ENCODE data around the gene NF1. TPM values are rescaled to one million over a fixed set of nuclear protein-coding genes. Genes with fewer than 3 reads are reported as not detected.

NF1 gene
- total RNA-seq, 1 experiment from 2014 or later = 62.4 TPM

DNA sequence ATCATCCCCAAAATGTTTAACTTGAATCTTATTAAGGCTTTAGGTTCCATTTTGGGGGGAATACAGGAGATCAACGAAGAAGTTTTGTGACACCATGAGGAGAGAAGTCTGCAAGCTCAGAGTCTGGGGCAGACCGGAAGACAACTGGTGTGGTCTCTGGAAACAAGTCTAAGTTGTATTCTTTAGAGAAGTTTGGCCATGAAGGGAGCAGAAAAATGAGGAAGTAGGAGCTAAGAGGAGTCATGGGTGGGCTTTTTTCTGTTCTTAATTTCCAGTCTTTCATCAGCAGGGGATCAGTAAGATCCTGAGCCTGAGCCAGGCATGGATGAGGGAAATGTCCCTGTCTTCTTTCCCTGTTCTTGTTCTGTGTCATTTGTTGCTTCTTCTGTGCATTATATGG is 35.8 kb upstream of the NF1 start:
- Histone ChIP-seq H3K27me3 (replicated peaks; ENCODE audit: control insufficient read depth, insufficient read depth, low read length) (no peaks in the 10 kb centered on the region), H3K4me3 (ENCODE audit: low read depth, low read length) (no peak overlapping the region), H3K9me3 (no peaks in the 10 kb centered on the region), H3K4me1 (no peaks in the 10 kb centered on the region), H3K36me3 (ENCODE audit: control insufficient read depth, insufficient read depth, low read length) (no peaks in the 10 kb centered on the region)
- intact Hi-C loops (cut with micrococcal nuclease; ENCODE audit: unreplicated experiment) = no loop called here
- no peak for DNase-seq
- no peak overlapping the region for H3K27ac Mint-ChIP-seq (ENCODE audit: unreplicated experiment)
- no TSS peak for BruUV-seq (replicated peaks)
- H3K4me3 Mint-ChIP-seq (ENCODE audit: unreplicated experiment) = no peak overlapping the region
- H3K36me3 Mint-ChIP-seq (ENCODE audit: insufficient read depth, unreplicated experiment) = no peaks in the 10 kb centered on the region
- no peaks in the 10 kb centered on the region for H3K9me3 Mint-ChIP-seq (ENCODE audit: unreplicated experiment)
- TF ChIP-seq, protein P1, sequence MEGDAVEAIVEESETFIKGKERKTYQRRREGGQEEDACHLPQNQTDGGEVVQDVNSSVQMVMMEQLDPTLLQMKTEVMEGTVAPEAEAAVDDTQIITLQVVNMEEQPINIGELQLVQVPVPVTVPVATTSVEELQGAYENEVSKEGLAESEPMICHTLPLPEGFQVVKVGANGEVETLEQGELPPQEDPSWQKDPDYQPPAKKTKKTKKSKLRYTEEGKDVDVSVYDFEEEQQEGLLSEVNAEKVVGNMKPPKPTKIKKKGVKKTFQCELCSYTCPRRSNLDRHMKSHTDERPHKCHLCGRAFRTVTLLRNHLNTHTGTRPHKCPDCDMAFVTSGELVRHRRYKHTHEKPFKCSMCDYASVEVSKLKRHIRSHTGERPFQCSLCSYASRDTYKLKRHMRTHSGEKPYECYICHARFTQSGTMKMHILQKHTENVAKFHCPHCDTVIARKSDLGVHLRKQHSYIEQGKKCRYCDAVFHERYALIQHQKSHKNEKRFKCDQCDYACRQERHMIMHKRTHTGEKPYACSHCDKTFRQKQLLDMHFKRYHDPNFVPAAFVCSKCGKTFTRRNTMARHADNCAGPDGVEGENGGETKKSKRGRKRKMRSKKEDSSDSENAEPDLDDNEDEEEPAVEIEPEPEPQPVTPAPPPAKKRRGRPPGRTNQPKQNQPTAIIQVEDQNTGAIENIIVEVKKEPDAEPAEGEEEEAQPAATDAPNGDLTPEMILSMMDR (IDR thresholded peaks at IDR 0.05; ENCODE audit: insufficient read depth in 1 of 2, low read depth in 1 of 2, low read length in 1 of 2, severe bottlenecking in 1 of 2, unreplicated experiment in 1 of 2) = no peak
- ChIA-PET CTCF (no interaction called here), POLR2A (no interaction called here)
- H3K4me1 Mint-ChIP-seq (ENCODE audit: low read depth, unreplicated experiment) = peaks cover 6% of the 10 kb centered on the region
- no peaks in the 10 kb centered on the region for H3K27me3 Mint-ChIP-seq (ENCODE audit: insufficient read depth, unreplicated experiment)

DNA sequence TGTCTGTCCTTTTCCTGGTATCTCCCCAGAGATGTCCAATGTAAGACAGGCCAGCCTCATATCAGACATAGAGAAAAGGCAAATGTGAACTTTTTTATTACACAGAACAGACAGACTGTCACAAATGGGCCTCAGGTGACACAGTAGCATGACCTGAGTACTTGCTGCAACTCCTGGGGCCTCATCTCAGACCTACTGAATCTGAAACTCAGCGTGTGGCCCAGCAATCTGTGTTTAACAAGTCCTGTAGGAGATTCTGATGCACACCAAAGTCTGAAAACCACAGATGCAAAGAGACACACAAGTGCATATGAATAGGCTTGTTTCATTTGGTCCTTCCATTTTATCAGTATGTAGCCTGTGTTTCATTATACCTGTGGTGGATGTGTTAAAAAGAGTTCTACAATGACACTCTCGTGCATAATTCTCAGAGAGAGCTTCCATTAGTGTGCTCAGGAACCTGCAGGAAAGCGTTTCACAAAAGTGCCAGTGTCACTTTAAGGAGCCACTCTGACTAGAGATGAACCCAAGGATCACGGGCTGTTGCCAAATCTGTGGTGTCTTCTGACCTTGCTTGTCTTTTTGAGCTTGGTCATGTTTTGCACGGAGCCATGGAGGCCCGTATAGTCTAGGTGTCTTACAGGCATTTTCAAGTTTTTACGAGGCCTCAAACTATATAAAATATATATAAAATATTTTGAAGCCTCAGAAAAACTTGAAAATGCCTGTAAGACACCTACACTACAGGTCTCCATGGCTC is 33.8 kb upstream of the NF1 start:
- DNase-seq = no peak
- no peak overlapping the region for H3K4me3 Mint-ChIP-seq (ENCODE audit: unreplicated experiment)
- Histone ChIP-seq H3K27me3 (replicated peaks; ENCODE audit: control insufficient read depth, insufficient read depth, low read length) (no peaks in the 10 kb centered on the region), H3K9me3 (no peaks in the 10 kb centered on the region), H3K4me3 (ENCODE audit: low read depth, low read length) (no peak overlapping the region), H3K4me1 (no peaks in the 10 kb centered on the region), H3K36me3 (ENCODE audit: control insufficient read depth, insufficient read depth, low read length) (no peaks in the 10 kb centered on the region)
- intact Hi-C loops (cut with micrococcal nuclease; ENCODE audit: unreplicated experiment) = no loop called here
- H3K4me1 Mint-ChIP-seq (ENCODE audit: low read depth, unreplicated experiment) = peaks cover 6% of the 10 kb centered on the region
- no peaks in the 10 kb centered on the region for H3K27me3 Mint-ChIP-seq (ENCODE audit: insufficient read depth, unreplicated experiment)
- H3K27ac Mint-ChIP-seq (ENCODE audit: unreplicated experiment) = no peak overlapping the region
- H3K36me3 Mint-ChIP-seq (ENCODE audit: insufficient read depth, unreplicated experiment) = no peaks in the 10 kb centered on the region
- no peaks in the 10 kb centered on the region for H3K9me3 Mint-ChIP-seq (ENCODE audit: unreplicated experiment)
- TF ChIP-seq, protein P1 (IDR thresholded peaks at IDR 0.05; ENCODE audit: insufficient read depth in 1 of 2, low read depth in 1 of 2, low read length in 1 of 2, severe bottlenecking in 1 of 2, unreplicated experiment in 1 of 2) = no peak
- CTCF ChIA-PET = no interaction called here
- POLR2A ChIA-PET = no interaction called here
- no TSS peak for BruUV-seq (replicated peaks)

DNA sequence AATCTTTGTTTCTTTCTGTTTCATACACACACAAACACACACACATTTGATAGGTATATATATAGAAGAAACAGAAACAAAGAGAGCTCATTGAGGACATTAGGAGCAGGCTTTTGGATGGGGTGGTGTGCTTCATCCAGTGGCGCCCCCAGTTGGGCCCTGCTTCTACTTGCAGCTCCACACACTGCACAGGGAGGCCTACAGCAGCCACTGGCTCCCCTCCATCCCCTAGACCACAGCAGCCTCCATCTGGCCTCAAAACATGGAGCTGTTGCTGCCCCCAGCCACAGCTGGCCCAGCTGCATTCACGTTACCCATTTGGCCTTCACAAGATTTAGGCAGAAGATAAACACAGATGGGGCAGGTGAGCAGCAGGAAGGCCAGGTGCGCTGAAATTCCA is 33.1 kb upstream of the NF1 start:
- CTCF ChIA-PET = interaction anchor here (1.4 kb wide), 1 partner anchor 33 kb away, joined by 6 read pairs; the partner anchor contains the start of gene NF1
- DNase-seq = no peak
- Histone ChIP-seq H3K4me3 (ENCODE audit: low read depth, low read length) (no peak overlapping the region), H3K9me3 (0 out of 2 replicates have a peak, but pooled peaks cover under 1% of the 10 kb centered on the region), H3K4me1 (no peaks in the 10 kb centered on the region), H3K36me3 (ENCODE audit: control insufficient read depth, insufficient read depth, low read length) (no peaks in the 10 kb centered on the region), H3K27me3 (replicated peaks; ENCODE audit: control insufficient read depth, insufficient read depth, low read length) (no peaks in the 10 kb centered on the region)
- Mint-ChIP-seq H3K4me1 (ENCODE audit: low read depth, unreplicated experiment) (peaks cover 6% of the 10 kb centered on the region), H3K4me3 (ENCODE audit: unreplicated experiment) (no peak overlapping the region), H3K9me3 (ENCODE audit: unreplicated experiment) (no peaks in the 10 kb centered on the region), H3K27ac (ENCODE audit: unreplicated experiment) (no peak overlapping the region), H3K36me3 (ENCODE audit: insufficient read depth, unreplicated experiment) (no peaks in the 10 kb centered on the region), H3K27me3 (ENCODE audit: insufficient read depth, unreplicated experiment) (no peaks in the 10 kb centered on the region)
- no TSS peak for BruUV-seq (replicated peaks)
- POLR2A ChIA-PET = no interaction called here
- TF ChIP-seq, protein P1 (IDR thresholded peaks at IDR 0.05; ENCODE audit: insufficient read depth in 1 of 2, low read depth in 1 of 2, low read length in 1 of 2, severe bottlenecking in 1 of 2, unreplicated experiment in 1 of 2) = no peak
- intact Hi-C loops (cut with micrococcal nuclease; ENCODE audit: unreplicated experiment) = no loop called here

Measured in Caco-2 (cell line).